Erythroblast (primary cell): ENCODE measurements around the gene KCTD16.

ENCODE experiments used
- GATA1 ChIP-seq: IDR thresholded peaks from 2 replicates; pipeline ENCODE4 v1.6.1; 2011; ENCODE audit warnings: low read depth, mild to moderate bottlenecking, control low read depth, low read length, moderate library complexity
- POLR2A ChIP-seq: IDR thresholded peaks from 2 replicates; pipeline ENCODE4 v1.6.1; 2011; ENCODE audit warnings: mild to moderate bottlenecking, low read length

DNA sequence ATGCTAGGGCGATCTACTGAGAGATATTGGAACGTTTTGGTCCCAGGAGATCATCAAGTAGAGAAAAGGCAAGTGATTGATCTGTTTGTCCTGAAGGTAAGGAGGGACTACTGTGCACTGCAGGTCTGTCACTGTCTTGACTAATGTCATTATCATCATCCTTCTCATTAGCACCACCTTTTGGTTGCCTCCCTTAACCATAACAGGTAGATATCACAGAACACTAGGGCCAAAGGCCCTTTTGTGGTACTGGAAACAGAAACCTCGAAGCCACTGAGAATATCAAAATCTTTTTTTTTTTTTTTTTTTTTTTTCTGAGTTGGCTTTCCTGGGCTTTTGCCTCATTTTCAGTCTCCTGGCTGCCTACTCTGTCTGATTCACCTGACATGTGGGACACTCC, 134.0 kb downstream of the KCTD16 start:
- TF ChIP-seq POLR2A: no peak
- TF ChIP-seq GATA1: no peak
